Measurements from ENCODE around the gene CCR2.

The CCR2 gene

GRCh38 chr3:46370839-46371518 is 17.1 kb downstream of the CCR2 start, which contains the start of gene CCR5:
Gene CCR5, plus strand, starts transcription at chr3:46370946. Its CDS starts 1,957 bp downstream, at chr3:46372903.
- Histone ChIP-seq H3K36me3 (ENCODE audit: insufficient read depth, low read length) (no peaks in the 10 kb centered on the region), H3K4me3 (ENCODE audit: low read depth in 1 of 2, low read length in 2 of 2) (no peak within 1 kb of the TSS), H3K4me1 (ENCODE audit: insufficient read depth, low read length) (no peaks in the 10 kb centered on the region), H3K9me3 (ENCODE audit: low read length) (no peaks in the 10 kb centered on the region), H3K9ac (ENCODE audit: low read length) (no peak within 1 kb of the TSS), H3K27me3 (ENCODE audit: control insufficient read depth in 1 of 2, insufficient read depth in 2 of 2, low read length in 2 of 2) (no peaks in the 10 kb centered on the region), H3K27ac (ENCODE audit: low read depth, low read length) (no peak within 1 kb of the TSS)

DNA sequence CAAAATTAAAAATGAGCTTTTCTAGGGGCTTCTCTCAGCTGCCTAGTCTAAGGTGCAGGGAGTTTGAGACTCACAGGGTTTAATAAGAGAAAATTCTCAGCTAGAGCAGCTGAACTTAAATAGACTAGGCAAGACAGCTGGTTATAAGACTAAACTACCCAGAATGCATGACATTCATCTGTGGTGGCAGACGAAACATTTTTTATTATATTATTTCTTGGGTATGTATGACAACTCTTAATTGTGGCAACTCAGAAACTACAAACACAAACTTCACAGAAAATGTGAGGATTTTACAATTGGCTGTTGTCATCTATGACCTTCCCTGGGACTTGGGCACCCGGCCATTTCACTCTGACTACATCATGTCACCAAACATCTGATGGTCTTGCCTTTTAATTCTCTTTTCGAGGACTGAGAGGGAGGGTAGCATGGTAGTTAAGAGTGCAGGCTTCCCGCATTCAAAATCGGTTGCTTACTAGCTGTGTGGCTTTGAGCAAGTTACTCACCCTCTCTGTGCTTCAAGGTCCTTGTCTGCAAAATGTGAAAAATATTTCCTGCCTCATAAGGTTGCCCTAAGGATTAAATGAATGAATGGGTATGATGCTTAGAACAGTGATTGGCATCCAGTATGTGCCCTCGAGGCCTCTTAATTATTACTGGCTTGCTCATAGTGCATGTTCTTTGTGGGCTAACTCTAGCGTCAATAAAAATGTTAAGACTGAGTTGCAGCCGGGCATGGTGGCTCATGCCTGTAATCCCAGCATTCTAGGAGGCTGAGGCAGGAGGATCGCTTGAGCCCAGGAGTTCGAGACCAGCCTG is 17.8 kb downstream of the CCR2 start:
- Histone ChIP-seq H3K9me3 (ENCODE audit: low read length) (no peaks in the 10 kb centered on the region), H3K4me1 (ENCODE audit: insufficient read depth, low read length) (no peaks in the 10 kb centered on the region), H3K4me3 (ENCODE audit: low read depth in 1 of 2, low read length in 2 of 2) (no peak overlapping the region), H3K27ac (ENCODE audit: low read depth, low read length) (no peak overlapping the region), H3K9ac (ENCODE audit: low read length) (no peak overlapping the region), H3K36me3 (ENCODE audit: insufficient read depth, low read length) (no peaks in the 10 kb centered on the region), H3K27me3 (ENCODE audit: control insufficient read depth in 1 of 2, insufficient read depth in 2 of 2, low read length in 2 of 2) (no peaks in the 10 kb centered on the region)

DNA sequence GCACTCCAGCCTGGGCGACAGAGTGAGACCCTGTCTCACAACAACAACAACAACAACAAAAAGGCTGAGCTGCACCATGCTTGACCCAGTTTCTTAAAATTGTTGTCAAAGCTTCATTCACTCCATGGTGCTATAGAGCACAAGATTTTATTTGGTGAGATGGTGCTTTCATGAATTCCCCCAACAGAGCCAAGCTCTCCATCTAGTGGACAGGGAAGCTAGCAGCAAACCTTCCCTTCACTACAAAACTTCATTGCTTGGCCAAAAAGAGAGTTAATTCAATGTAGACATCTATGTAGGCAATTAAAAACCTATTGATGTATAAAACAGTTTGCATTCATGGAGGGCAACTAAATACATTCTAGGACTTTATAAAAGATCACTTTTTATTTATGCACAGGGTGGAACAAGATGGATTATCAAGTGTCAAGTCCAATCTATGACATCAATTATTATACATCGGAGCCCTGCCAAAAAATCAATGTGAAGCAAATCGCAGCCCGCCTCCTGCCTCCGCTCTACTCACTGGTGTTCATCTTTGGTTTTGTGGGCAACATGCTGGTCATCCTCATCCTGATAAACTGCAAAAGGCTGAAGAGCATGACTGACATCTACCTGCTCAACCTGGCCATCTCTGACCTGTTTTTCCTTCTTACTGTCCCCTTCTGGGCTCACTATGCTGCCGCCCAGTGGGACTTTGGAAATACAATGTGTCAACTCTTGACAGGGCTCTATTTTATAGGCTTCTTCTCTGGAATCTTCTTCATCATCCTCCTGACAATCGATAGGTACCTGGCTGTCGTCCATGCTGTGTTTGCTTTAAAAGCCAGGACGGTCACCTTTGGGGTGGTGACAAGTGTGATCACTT is 18.8 kb downstream of the CCR2 start:
- no peaks in the 10 kb centered on the region for H3K36me3 ChIP-seq (ENCODE audit: insufficient read depth, low read length)
- no peak overlapping the region for H3K9ac ChIP-seq (ENCODE audit: low read length)
- no peak overlapping the region for H3K4me3 ChIP-seq (ENCODE audit: low read depth in 1 of 2, low read length in 2 of 2)
- H3K27ac ChIP-seq (ENCODE audit: low read depth, low read length): no peak overlapping the region
- H3K9me3 ChIP-seq (ENCODE audit: low read length): no peaks in the 10 kb centered on the region
- H3K27me3 ChIP-seq (ENCODE audit: control insufficient read depth in 1 of 2, insufficient read depth in 2 of 2, low read length in 2 of 2): no peaks in the 10 kb centered on the region
- H3K4me1 ChIP-seq (ENCODE audit: insufficient read depth, low read length): no peaks in the 10 kb centered on the region

- Histone ChIP-seq H3K27me3 (ENCODE audit: control insufficient read depth in 1 of 2, insufficient read depth in 2 of 2, low read length in 2 of 2) (no peaks in the 10 kb centered on the region), H3K4me1 (ENCODE audit: insufficient read depth, low read length) (no peaks in the 10 kb centered on the region), H3K27ac (ENCODE audit: low read depth, low read length) (no peak overlapping the region), H3K4me3 (ENCODE audit: low read depth in 1 of 2, low read length in 2 of 2) (no peak overlapping the region), H3K9ac (ENCODE audit: low read length) (no peak overlapping the region), H3K9me3 (ENCODE audit: low read length) (no peaks in the 10 kb centered on the region), H3K36me3 (ENCODE audit: insufficient read depth, low read length) (no peaks in the 10 kb centered on the region)
These were observed 20.8 kb downstream of the CCR2 start for GRCh38 chr3:46374755-46375154.

DNA sequence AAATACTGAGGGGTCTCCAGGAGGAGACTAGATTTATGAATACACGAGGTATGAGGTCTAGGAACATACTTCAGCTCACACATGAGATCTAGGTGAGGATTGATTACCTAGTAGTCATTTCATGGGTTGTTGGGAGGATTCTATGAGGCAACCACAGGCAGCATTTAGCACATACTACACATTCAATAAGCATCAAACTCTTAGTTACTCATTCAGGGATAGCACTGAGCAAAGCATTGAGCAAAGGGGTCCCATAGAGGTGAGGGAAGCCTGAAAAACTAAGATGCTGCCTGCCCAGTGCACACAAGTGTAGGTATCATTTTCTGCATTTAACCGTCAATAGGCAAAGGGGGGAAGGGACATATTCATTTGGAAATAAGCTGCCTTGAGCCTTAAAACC is 21.3 kb downstream of the CCR2 start:
- Histone ChIP-seq H3K9me3 (ENCODE audit: low read length) (no peaks in the 10 kb centered on the region), H3K4me3 (ENCODE audit: low read depth in 1 of 2, low read length in 2 of 2) (no peak overlapping the region), H3K27me3 (ENCODE audit: control insufficient read depth in 1 of 2, insufficient read depth in 2 of 2, low read length in 2 of 2) (no peaks in the 10 kb centered on the region), H3K36me3 (ENCODE audit: insufficient read depth, low read length) (no peaks in the 10 kb centered on the region), H3K4me1 (ENCODE audit: insufficient read depth, low read length) (no peaks in the 10 kb centered on the region), H3K9ac (ENCODE audit: low read length) (no peak overlapping the region), H3K27ac (ENCODE audit: low read depth, low read length) (no peak overlapping the region)

DNA sequence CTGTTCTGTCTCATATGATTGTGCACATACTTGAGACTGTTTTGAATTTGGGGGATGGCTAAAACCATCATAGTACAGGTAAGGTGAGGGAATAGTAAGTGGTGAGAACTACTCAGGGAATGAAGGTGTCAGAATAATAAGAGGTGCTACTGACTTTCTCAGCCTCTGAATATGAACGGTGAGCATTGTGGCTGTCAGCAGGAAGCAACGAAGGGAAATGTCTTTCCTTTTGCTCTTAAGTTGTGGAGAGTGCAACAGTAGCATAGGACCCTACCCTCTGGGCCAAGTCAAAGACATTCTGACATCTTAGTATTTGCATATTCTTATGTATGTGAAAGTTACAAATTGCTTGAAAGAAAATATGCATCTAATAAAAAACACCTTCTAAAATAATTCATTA is 21.9 kb downstream of the CCR2 start:
- Histone ChIP-seq H3K4me1 (ENCODE audit: insufficient read depth, low read length) (peaks cover under 1% of the 10 kb centered on the region), H3K9ac (ENCODE audit: low read length) (no peak overlapping the region), H3K27ac (ENCODE audit: low read depth, low read length) (no peak overlapping the region), H3K4me3 (ENCODE audit: low read depth in 1 of 2, low read length in 2 of 2) (no peak overlapping the region), H3K36me3 (ENCODE audit: insufficient read depth, low read length) (no peaks in the 10 kb centered on the region), H3K27me3 (ENCODE audit: control insufficient read depth in 1 of 2, insufficient read depth in 2 of 2, low read length in 2 of 2) (no peaks in the 10 kb centered on the region), H3K9me3 (ENCODE audit: low read length) (no peaks in the 10 kb centered on the region)

DNA sequence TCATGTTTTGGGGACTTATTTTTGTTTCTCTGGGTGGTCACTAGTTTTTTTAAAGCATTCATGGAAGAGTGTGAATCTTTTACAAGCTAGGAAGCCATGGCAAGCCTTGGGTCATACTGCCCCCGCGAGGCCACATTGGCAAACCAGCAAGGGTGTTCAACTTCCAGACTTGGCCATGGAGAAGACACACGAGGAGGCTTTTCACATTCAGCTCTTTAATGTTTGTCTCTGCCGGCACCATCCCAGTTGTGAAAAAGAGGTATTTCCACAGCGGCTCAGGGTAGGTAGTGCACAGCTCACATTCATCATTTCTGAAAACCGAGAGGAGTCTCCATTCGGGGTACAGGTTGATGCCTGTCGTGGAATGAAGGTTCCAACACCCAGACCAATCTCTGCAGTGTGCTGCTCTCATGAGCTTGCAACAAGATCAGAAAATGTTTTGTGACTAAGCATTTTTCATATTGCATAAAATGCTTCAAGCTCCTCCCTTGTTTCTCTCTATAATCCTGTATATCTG is 24.6 kb downstream of the CCR2 start:
- Histone ChIP-seq H3K4me1 (ENCODE audit: insufficient read depth, low read length) (peaks cover 5% of the 10 kb centered on the region), H3K27ac (ENCODE audit: low read depth, low read length) (no peak overlapping the region), H3K4me3 (ENCODE audit: low read depth in 1 of 2, low read length in 2 of 2) (no peak overlapping the region), H3K27me3 (ENCODE audit: control insufficient read depth in 1 of 2, insufficient read depth in 2 of 2, low read length in 2 of 2) (no peaks in the 10 kb centered on the region), H3K9ac (ENCODE audit: low read length) (no peak overlapping the region), H3K36me3 (ENCODE audit: insufficient read depth, low read length) (no peaks in the 10 kb centered on the region), H3K9me3 (ENCODE audit: low read length) (no peaks in the 10 kb centered on the region)

GRCh38 chr3:46380471-46381221 is 26.7 kb downstream of the CCR2 start:
- H3K4me1 ChIP-seq (ENCODE audit: insufficient read depth, low read length): peaks cover 5% of the 10 kb centered on the region
- no peaks in the 10 kb centered on the region for H3K9me3 ChIP-seq (ENCODE audit: low read length)
- H3K27me3 ChIP-seq (ENCODE audit: control insufficient read depth in 1 of 2, insufficient read depth in 2 of 2, low read length in 2 of 2): no peaks in the 10 kb centered on the region
- no peak overlapping the region for H3K27ac ChIP-seq (ENCODE audit: low read depth, low read length)
- no peak overlapping the region for H3K9ac ChIP-seq (ENCODE audit: low read length)
- no peak overlapping the region for H3K4me3 ChIP-seq (ENCODE audit: low read depth in 1 of 2, low read length in 2 of 2)
- H3K36me3 ChIP-seq (ENCODE audit: insufficient read depth, low read length): no peaks in the 10 kb centered on the region

DNA sequence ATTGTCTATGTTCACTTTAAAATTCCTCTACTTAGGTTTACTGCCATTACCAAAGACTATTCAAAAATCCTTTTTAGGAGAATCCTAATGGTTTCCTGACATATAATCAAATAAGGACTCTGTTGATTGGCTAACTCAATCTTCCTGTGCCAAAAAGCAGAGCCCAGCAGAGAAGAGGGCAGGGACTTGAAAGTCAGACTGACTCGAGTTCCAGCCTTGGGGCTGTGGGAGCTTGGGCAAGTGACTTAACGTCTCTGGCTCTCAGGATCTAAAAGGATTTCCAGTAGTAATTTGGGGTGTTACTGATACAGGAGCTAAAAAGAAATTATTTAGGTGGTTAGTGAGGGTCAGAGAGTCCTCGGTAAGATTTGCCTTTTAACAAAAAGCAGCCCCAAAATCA is 27.7 kb downstream of the CCR2 start:
- Histone ChIP-seq H3K9me3 (ENCODE audit: low read length) (no peaks in the 10 kb centered on the region), H3K9ac (ENCODE audit: low read length) (no peak overlapping the region), H3K27me3 (ENCODE audit: control insufficient read depth in 1 of 2, insufficient read depth in 2 of 2, low read length in 2 of 2) (no peaks in the 10 kb centered on the region), H3K36me3 (ENCODE audit: insufficient read depth, low read length) (no peaks in the 10 kb centered on the region), H3K27ac (ENCODE audit: low read depth, low read length) (no peak overlapping the region), H3K4me1 (ENCODE audit: insufficient read depth, low read length) (peaks cover 5% of the 10 kb centered on the region), H3K4me3 (ENCODE audit: low read depth in 1 of 2, low read length in 2 of 2) (no peak overlapping the region)

DNA sequence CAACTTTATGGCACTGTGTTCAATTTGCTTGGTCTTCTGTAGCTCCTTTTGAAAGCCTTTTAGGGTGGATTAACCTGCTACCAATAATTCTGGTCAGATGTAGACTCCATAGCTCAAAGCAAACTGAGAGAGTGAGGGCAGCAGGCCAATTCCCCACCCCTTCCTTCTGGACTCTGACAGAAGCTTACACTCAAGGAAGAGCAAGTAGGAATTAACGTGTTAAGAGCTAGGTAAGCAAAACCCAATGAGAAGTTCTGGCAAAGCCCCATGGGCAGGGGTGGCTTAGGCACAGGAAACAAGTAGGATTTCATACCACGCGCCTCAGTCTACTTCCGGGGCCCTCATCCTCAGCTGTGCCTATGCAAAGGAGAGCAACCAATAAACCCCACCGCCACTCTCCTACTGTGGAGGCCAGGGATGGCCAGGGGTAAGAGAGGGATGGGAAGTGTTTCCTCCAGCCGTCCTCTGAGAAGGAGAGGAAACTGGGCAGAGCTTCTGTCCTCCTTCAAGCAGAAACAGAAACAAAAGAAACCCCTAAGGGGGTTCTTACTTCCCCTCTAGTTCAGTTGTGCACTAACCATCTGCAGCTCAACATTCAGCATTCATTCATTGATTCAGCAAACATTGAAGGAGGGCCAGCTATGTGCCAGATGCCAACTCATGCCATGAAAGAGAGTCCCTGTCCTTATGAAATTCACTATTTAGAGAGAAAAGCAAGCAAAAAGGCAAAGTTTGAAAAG is 29.5 kb downstream of the CCR2 start:
- no peak overlapping the region for H3K27ac ChIP-seq (ENCODE audit: low read depth, low read length)
- H3K4me3 ChIP-seq (ENCODE audit: low read depth in 1 of 2, low read length in 2 of 2): no peak overlapping the region
- peaks cover 5% of the 10 kb centered on the region for H3K4me1 ChIP-seq (ENCODE audit: insufficient read depth, low read length)
- no peak overlapping the region for H3K9ac ChIP-seq (ENCODE audit: low read length)
- no peaks in the 10 kb centered on the region for H3K27me3 ChIP-seq (ENCODE audit: control insufficient read depth in 1 of 2, insufficient read depth in 2 of 2, low read length in 2 of 2)
- no peaks in the 10 kb centered on the region for H3K9me3 ChIP-seq (ENCODE audit: low read length)
- H3K36me3 ChIP-seq (ENCODE audit: insufficient read depth, low read length): no peaks in the 10 kb centered on the region
